HCT116 (cell line): ENCODE measurements around the gene PKNOX2. TPM values are rescaled to one million over a fixed set of nuclear protein-coding genes. Genes with fewer than 3 reads are reported as not detected.

ENCODE experiments used
- ATAC-seq: fragments of 200-7000 bp; cut with Tn5 transposase; 2 replicates; pipeline ENCODE4 v1.9.1; 2020; ENCODE audit warnings: mild to moderate bottlenecking, moderate library complexity
- BruUV-seq: library from RNA; stranded (reverse); fragments of 400-500 nt; replicated peaks from 2 replicates; lab custom pipeline; 2021; lab: Mats Ljungman, UMichigan
- CTCF ChIA-PET: fragments of 300-600 bp; sonication (Branson Sonifier 250); formaldehyde crosslinking; loops from one replicate; lab custom pipeline; 2021; ENCODE audit warnings: antibody characterized with exemption; lab: Charles Lee
- POLR2A ChIA-PET: fragments of 300-600, 350-600 bp; sonication (Branson Sonifier 250); formaldehyde crosslinking; loops from one replicate; lab custom pipeline; 2021; ENCODE audit warnings: antibody characterized with exemption; lab: Charles Lee
- RAD21 ChIA-PET, 2 experiments: fragments of 300-600 bp; sonication (Branson Sonifier 250); formaldehyde crosslinking; loops; one replicate each; lab custom pipeline; 2023; ENCODE audit warnings: low total read pairs in 2 of 2; ENCODE audit not compliant: uncharacterized antibody in 2 of 2, unreplicated experiment in 2 of 2, low non-redundant PET in 1 of 2; lab: Charles Lee
- DNase-seq: peaks from one replicate; pipeline ENCODE4 v3.0.0-alpha.2; 2010; ENCODE audit warnings: low read depth, low spot score
- H2AFZ ChIP-seq: fragments of 200-600 bp; shearing (Covaris generic), sonication (generic); 2 replicates; pipeline ENCODE4 v1.6.1; 2017; ENCODE audit warnings: low read depth, mixed run types, mixed read lengths, antibody characterized with exemption, low read length; ENCODE audit not compliant: poor library complexity, severe bottlenecking
- H3K27ac ChIP-seq: 2 replicates; pipeline ENCODE4 v1.5.1; 2012; ENCODE audit warnings: low read depth, low read length
- H3K27me3 ChIP-seq: fragments of 200-600 bp; sonication (generic); 2 replicates; pipeline ENCODE4 v1.6.1; 2016; ENCODE audit warnings: mixed run types, low read length, mixed read lengths; ENCODE audit not compliant: insufficient read depth
- H3K36me3 ChIP-seq, 2 experiments: fragments of 200-500 bp in 1 of 2; fragments of 200-600 bp in 1 of 2; sonication (Bioruptor generic) in 1 of 2; sonication (generic) in 1 of 2; 2 replicates each; pipeline versions ENCODE4 v1.5.1 to v1.6.1; 2014 to 2016; ENCODE audit warnings: low read length in 2 of 2, inconsistent platforms in 1 of 2, mixed read lengths in 1 of 2, mixed run types in 1 of 2; ENCODE audit not compliant: insufficient read depth in 2 of 2, control insufficient read depth in 1 of 2
- H3K4me1 ChIP-seq, 2 experiments: fragments of 200-600 bp in 1 of 2; sonication (generic) in 1 of 2; 2 replicates each; pipeline versions ENCODE4 v1.5.1 to v1.6.1; 2012 to 2017; ENCODE audit warnings: low read length in 2 of 2, inconsistent platforms in 1 of 2, mild to moderate bottlenecking in 1 of 2, mixed read lengths in 1 of 2, mixed run types in 1 of 2, moderate library complexity in 1 of 2; ENCODE audit not compliant: insufficient read depth in 2 of 2, control insufficient read depth in 1 of 2
- H3K4me2 ChIP-seq: fragments of 200-600 bp; sonication (generic); 2 replicates; pipeline ENCODE4 v1.6.1; 2017; ENCODE audit warnings: mixed run types, low read length, mixed read lengths
- H3K4me3 ChIP-seq, 2 experiments: fragments of 200-600 bp in 1 of 2; sonication (generic) in 1 of 2; replicated peaks in 1 of 2; 2 replicates each; pipeline ENCODE4 v1.5.1; 2011 to 2016; ENCODE audit warnings: low read length in 2 of 2, control low read depth in 1 of 2, low read depth in 1 of 2, mild to moderate bottlenecking in 1 of 2, mixed read lengths in 1 of 2, mixed run types in 1 of 2
- H3K79me2 ChIP-seq: fragments of 200-600 bp; sonication (generic); 2 replicates; pipeline ENCODE4 v1.6.1; 2017; ENCODE audit warnings: mild to moderate bottlenecking, mixed run types, low read length, moderate library complexity, mixed read lengths; ENCODE audit not compliant: insufficient read depth
- H3K9ac ChIP-seq: fragments of 200-600 bp; sonication (generic); 2 replicates; pipeline ENCODE4 v1.6.1; 2016; ENCODE audit warnings: low read length, mixed read lengths
- H3K9me2 ChIP-seq: fragments of 200-600 bp; sonication (generic), shearing (Covaris generic); 2 replicates; pipeline ENCODE4 v1.6.1; 2017; ENCODE audit warnings: mixed run types, mild to moderate bottlenecking, moderate library complexity; ENCODE audit not compliant: insufficient read depth
- H3K9me3 ChIP-seq, 2 experiments: fragments of 200-500 bp in 1 of 2; fragments of 200-600 bp in 1 of 2; sonication (Bioruptor generic) in 1 of 2; sonication (generic) in 1 of 2; 2 replicates each; pipeline ENCODE4 v1.6.1; 2014 to 2017; ENCODE audit warnings: low read length in 2 of 2, mixed read lengths in 2 of 2, inconsistent platforms in 1 of 2, low read depth in 1 of 2, mild to moderate bottlenecking in 1 of 2, mixed run types in 1 of 2, moderate library complexity in 1 of 2; ENCODE audit not compliant: control insufficient read depth in 1 of 2, insufficient read depth in 1 of 2
- H4K20me1 ChIP-seq: fragments of 200-600 bp; sonication (generic), shearing (Covaris generic); 2 replicates; pipeline ENCODE4 v1.6.1; 2017; ENCODE audit warnings: mixed run types, mild to moderate bottlenecking, moderate library complexity; ENCODE audit not compliant: insufficient read depth
- ATF3 ChIP-seq: IDR thresholded peaks from 2 replicates; pipeline ENCODE4 v1.6.1; 2012
- CBX3 ChIP-seq: IDR thresholded peaks from 2 replicates; pipeline ENCODE4 v1.6.1; 2012; ENCODE audit warnings: low read depth
- CTCF ChIP-seq, 3 experiments: fragments of 200-600 bp in 1 of 3; sonication (generic) in 1 of 3; IDR thresholded peaks in 2 of 3; conservative IDR thresholded peaks in 1 of 3; 2 replicates each; pipeline ENCODE4 v1.5.1; 2012 to 2017; ENCODE audit warnings: low read depth in 2 of 3, low read length in 2 of 3, antibody characterized with exemption in 1 of 3, borderline replicate concordance in 1 of 3, control low read depth in 1 of 3, mild to moderate bottlenecking in 1 of 3, mixed read lengths in 1 of 3, mixed run types in 1 of 3, moderate library complexity in 1 of 3; ENCODE audit not compliant: insufficient read depth in 1 of 3
- EGR1 ChIP-seq: IDR thresholded peaks from 2 replicates; pipeline ENCODE4 v1.6.1; 2012; ENCODE audit warnings: low read depth
- ELF1 ChIP-seq: IDR thresholded peaks from 2 replicates; pipeline ENCODE4 v1.6.1; 2012; ENCODE audit warnings: low read depth, borderline replicate concordance
- EZH2 ChIP-seq: fragments of 200-600 bp; sonication (generic); IDR thresholded peaks from 2 replicates; pipeline ENCODE4 v1.6.1; 2017; ENCODE audit warnings: antibody characterized with exemption, mixed run types
- MAX ChIP-seq: IDR thresholded peaks from 2 replicates; pipeline ENCODE4 v1.6.1; 2012
- POLR2A ChIP-seq: IDR thresholded peaks from 2 replicates; pipeline ENCODE4 v1.7.0; 2011; ENCODE audit warnings: borderline replicate concordance; ENCODE audit not compliant: insufficient read depth, insufficient read length; ENCODE audit errors: extremely low read depth
- RAD21 ChIP-seq: IDR thresholded peaks from 2 replicates; pipeline ENCODE4 v1.6.1; 2012; ENCODE audit warnings: low read depth, mild to moderate bottlenecking
- REST ChIP-seq: IDR thresholded peaks from 2 replicates; pipeline ENCODE4 v1.6.1; 2012; ENCODE audit warnings: low read depth
- SIN3A ChIP-seq: IDR thresholded peaks from 2 replicates; pipeline ENCODE4 v1.6.1; 2012; ENCODE audit warnings: low read depth
- SRF ChIP-seq: IDR thresholded peaks from 2 replicates; pipeline ENCODE4 v1.6.1; 2012; ENCODE audit warnings: low read depth
- TCF7L2 ChIP-seq: IDR thresholded peaks from 2 replicates; pipeline ENCODE4 v1.7.0; 2011; ENCODE audit warnings: borderline replicate concordance, inconsistent platforms; ENCODE audit not compliant: insufficient read depth, insufficient read length; ENCODE audit errors: extremely low read depth
- YY1 ChIP-seq: IDR thresholded peaks from 2 replicates; pipeline ENCODE4 v1.6.1; 2011; ENCODE audit warnings: low read length, low read depth, moderate library complexity, mild to moderate bottlenecking; ENCODE audit not compliant: insufficient replicate concordance; ENCODE audit errors: extremely low read depth
- ZBTB33 ChIP-seq: IDR thresholded peaks from 2 replicates; pipeline ENCODE4 v1.6.1; 2011; ENCODE audit warnings: mild to moderate bottlenecking, low read length, moderate library complexity; ENCODE audit not compliant: insufficient replicate concordance; ENCODE audit errors: extremely low read depth
- ZFX ChIP-seq: fragments of 450-650 bp; IDR thresholded peaks from 2 replicates; pipeline ENCODE4 v1.6.1; 2017
- ZNF274 ChIP-seq: fragments of 200-500 bp; sonication (Bioruptor generic); IDR thresholded peaks from 2 replicates; pipeline ENCODE4 v1.6.1; 2014; ENCODE audit warnings: mild to moderate bottlenecking, low read depth, low read length, inconsistent platforms
- intact Hi-C: fragments of 100-400 bp; cut with micrococcal nuclease; formaldehyde crosslinking; loops from 2 replicates; pipeline ENCODE4 v1.10.0; 2022
- total RNA-seq: library from RNA; stranded (reverse); gene quantifications from one replicate; pipeline ENCODE4 v1.2.1, GENCODE V29; 2021; ENCODE audit not compliant: unreplicated experiment

Gene PKNOX2
- total RNA-seq, 1 experiment from 2014 or later: 0.20 TPM

GRCh38 chr11:125166764-125167291 lies 2.3 kb downstream of the PKNOX2 start:
- Histone ChIP-seq H3K27me3 (no peaks in the 10 kb centered on the region), H3K4me1 (no peaks in the 10 kb centered on the region), H3K36me3 (no peaks in the 10 kb centered on the region), H3K9ac (no peak overlapping the region), H3K27ac (no peak overlapping the region), H2AFZ (no peak overlapping the region), H3K79me2 (no peaks in the 10 kb centered on the region), H3K4me2 (no peak overlapping the region), H3K9me2 (no peaks in the 10 kb centered on the region), H3K9me3 (no peaks in the 10 kb centered on the region), H4K20me1 (no peaks in the 10 kb centered on the region), H3K4me3 (no peak overlapping the region)
- no peak for TF ChIP-seq TCF7L2
- no peak for TF ChIP-seq ZFX
- TF ChIP-seq MAX: no peak
- TF ChIP-seq ZBTB33: no peak
- no peak for TF ChIP-seq EZH2
- TF ChIP-seq RAD21: no peak
- TF ChIP-seq EGR1: no peak
- TF ChIP-seq ZNF274: no peak
- no peak for TF ChIP-seq ELF1
- no peak for TF ChIP-seq CBX3
- no peak for TF ChIP-seq CTCF (IDR thresholded peaks at IDR 0.05 in 2 of 3, conservative IDR thresholded peaks at IDR 0.05 in 1 of 3; ENCODE audit: borderline replicate concordance in 1 of 3, insufficient read depth in 1 of 3, low read depth in 2 of 3, low read length in 2 of 3)
- TF ChIP-seq YY1: no peak
- no peak for TF ChIP-seq REST
- TF ChIP-seq POLR2A: no peak
- TF ChIP-seq ATF3: no peak
- TF ChIP-seq SIN3A: no peak
- TF ChIP-seq SRF: no peak
- intact Hi-C loops: no loop called here
- ChIA-PET POLR2A (no interaction called here), CTCF (no interaction called here), RAD21 (no interaction called here)
- DNase-seq (no peak), ATAC-seq (no peak)
- no TSS peak for BruUV-seq
